Sigmoid colon (tissue), 4 donors: Measurements from ENCODE around the gene EPB41L1.

ENCODE experiments used
- EP300 ChIP-seq, 4 donors: sonication (generic); formaldehyde crosslinking; IDR thresholded peaks; one replicate each; pipeline ENCODE4 v1.6.1; 2017; ENCODE audit warnings: antibody characterized with exemption in 4 of 4
- POLR2A ChIP-seq, 2 donors: fragments of 450-650 bp; IDR thresholded peaks; one replicate each; pipeline ENCODE4 v1.6.1; 2016; ENCODE audit warnings: antibody characterized with exemption in 2 of 2, mild to moderate bottlenecking in 2 of 2, moderate library complexity in 2 of 2
- POLR2AphosphoS5 ChIP-seq, 4 donors: sonication (generic); formaldehyde crosslinking; IDR thresholded peaks; one replicate each; pipeline ENCODE4 v1.6.1; 2017; ENCODE audit warnings: antibody characterized with exemption in 4 of 4
- TF ChIP-seq, protein P1 (sequence below), 4 experiments: fragments of 450-650 bp in 3 of 4; fragments of 200-600 bp in 1 of 4; IDR thresholded peaks; one replicate each; pipeline ENCODE4 v1.5.1; 2016 to 2019; ENCODE audit warnings: antibody characterized with exemption in 4 of 4, mild to moderate bottlenecking in 3 of 4, moderate library complexity in 2 of 4

DNA sequence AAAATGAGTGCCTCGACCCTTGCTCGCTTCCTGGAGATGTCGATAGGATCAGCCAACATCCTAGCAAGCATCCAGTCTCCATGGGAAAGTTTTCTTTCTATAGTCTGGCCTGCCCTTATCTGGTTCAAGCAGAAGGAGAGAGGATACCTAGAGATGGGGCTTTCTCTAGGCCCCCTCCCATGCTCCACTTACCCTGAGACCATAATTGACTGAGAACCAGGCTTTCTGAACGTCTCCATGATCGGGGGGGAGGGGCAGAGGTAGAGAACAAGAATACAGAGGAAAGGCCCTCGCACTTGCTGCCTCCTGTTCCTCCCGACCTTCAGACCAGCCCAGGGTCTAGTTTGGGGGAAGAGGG is 31.6 kb upstream of the EPB41L1 start:
- TF ChIP-seq, protein P1, sequence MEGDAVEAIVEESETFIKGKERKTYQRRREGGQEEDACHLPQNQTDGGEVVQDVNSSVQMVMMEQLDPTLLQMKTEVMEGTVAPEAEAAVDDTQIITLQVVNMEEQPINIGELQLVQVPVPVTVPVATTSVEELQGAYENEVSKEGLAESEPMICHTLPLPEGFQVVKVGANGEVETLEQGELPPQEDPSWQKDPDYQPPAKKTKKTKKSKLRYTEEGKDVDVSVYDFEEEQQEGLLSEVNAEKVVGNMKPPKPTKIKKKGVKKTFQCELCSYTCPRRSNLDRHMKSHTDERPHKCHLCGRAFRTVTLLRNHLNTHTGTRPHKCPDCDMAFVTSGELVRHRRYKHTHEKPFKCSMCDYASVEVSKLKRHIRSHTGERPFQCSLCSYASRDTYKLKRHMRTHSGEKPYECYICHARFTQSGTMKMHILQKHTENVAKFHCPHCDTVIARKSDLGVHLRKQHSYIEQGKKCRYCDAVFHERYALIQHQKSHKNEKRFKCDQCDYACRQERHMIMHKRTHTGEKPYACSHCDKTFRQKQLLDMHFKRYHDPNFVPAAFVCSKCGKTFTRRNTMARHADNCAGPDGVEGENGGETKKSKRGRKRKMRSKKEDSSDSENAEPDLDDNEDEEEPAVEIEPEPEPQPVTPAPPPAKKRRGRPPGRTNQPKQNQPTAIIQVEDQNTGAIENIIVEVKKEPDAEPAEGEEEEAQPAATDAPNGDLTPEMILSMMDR (IDR thresholded peaks at IDR 0.05) = no peak
- no peak for TF ChIP-seq POLR2AphosphoS5 (IDR thresholded peaks at IDR 0.05)
- no peak for TF ChIP-seq EP300 (IDR thresholded peaks at IDR 0.05)
- no peak for TF ChIP-seq POLR2A (IDR thresholded peaks at IDR 0.05)
